Sigmoid colon (tissue), 7 donors: Measurements from ENCODE around the gene MGA. TPM values are rescaled to one million over a fixed set of nuclear protein-coding genes. Genes with fewer than 3 reads are reported as not detected.

Experiments used
- DNase-seq: peaks from one replicate; pipeline ENCODE4 v3.0.0-alpha.2; 2019
- H3K27ac ChIP-seq, 4 donors: fragments of 200-600 bp; sonication (generic); one replicate each; pipeline ENCODE4 v1.5.1; 2016 to 2019; ENCODE audit warnings: mild to moderate bottlenecking in 1 of 4
- H3K27me3 ChIP-seq, 3 donors: fragments of 200-600 bp; sonication (generic); one replicate each; pipeline ENCODE4 v1.5.1; 2019; ENCODE audit warnings: mild to moderate bottlenecking in 1 of 3
- H3K36me3 ChIP-seq, 4 donors: fragments of 200-600 bp; sonication (generic); one replicate each; pipeline ENCODE4 v1.5.1; 2016 to 2019
- H3K4me1 ChIP-seq, 4 donors: fragments of 200-600 bp; sonication (generic); one replicate each; pipeline ENCODE4 v1.5.1; 2017 to 2019
- H3K4me3 ChIP-seq, 4 donors: fragments of 200-600 bp; sonication (generic); one replicate each; pipeline ENCODE4 v1.5.1; 2017 to 2019; ENCODE audit warnings: mild to moderate bottlenecking in 2 of 4, moderate library complexity in 1 of 4
- H3K9me3 ChIP-seq, 4 donors: fragments of 200-600 bp in 3 of 4; sonication (generic) in 3 of 4; one replicate each; pipeline versions ENCODE4 v1.5.1 to v1.6.1; 2013 to 2019
- CTCF ChIP-seq, 4 experiments: fragments of 450-650 bp in 3 of 4; fragments of 200-600 bp in 1 of 4; IDR thresholded peaks; one replicate each; pipeline ENCODE4 v1.5.1; 2016 to 2019; ENCODE audit warnings: antibody characterized with exemption in 4 of 4, mild to moderate bottlenecking in 3 of 4, moderate library complexity in 2 of 4
- EP300 ChIP-seq, 4 donors: sonication (generic); formaldehyde crosslinking; IDR thresholded peaks; one replicate each; pipeline ENCODE4 v1.6.1; 2017; ENCODE audit warnings: antibody characterized with exemption in 4 of 4
- POLR2A ChIP-seq, 2 donors: fragments of 450-650 bp; IDR thresholded peaks; one replicate each; pipeline ENCODE4 v1.6.1; 2016; ENCODE audit warnings: antibody characterized with exemption in 2 of 2, mild to moderate bottlenecking in 2 of 2, moderate library complexity in 2 of 2
- POLR2AphosphoS5 ChIP-seq, 4 donors: sonication (generic); formaldehyde crosslinking; IDR thresholded peaks; one replicate each; pipeline ENCODE4 v1.6.1; 2017; ENCODE audit warnings: antibody characterized with exemption in 4 of 4
- WGBS, 2 donors: extraction: QIAGEN DNeasy Blood & Tissue Kit; methylation state at CpG; one replicate each; pipeline ENCODE4 v1.1.7; 2013; 5-methylcytosine and 5-hydroxymethylcytosine counted together
- intact Hi-C: fragments of 100-400 bp; cut with DNase I; formaldehyde crosslinking; loops from one replicate; pipeline ENCODE4 v1.15.1; 2023
- polyA plus RNA-seq, 3 donors: library from polyadenylated mRNA; stranded (reverse); fragments of 200-250 nt; gene quantifications; one replicate each; pipeline ENCODE4 v1.2.3, GENCODE V29; 2013
- total RNA-seq, 4 donors: library from RNA; depleted of rRNA; stranded (reverse); fragments of >200 nt; gene quantifications; one replicate each; pipeline ENCODE4 v1.1.0, GENCODE V29; 2016
- donor health status: healthy with polysubstance abuse.
- donor health status: Bipolar disorder and iron deficiency.
- donor health status: healthy.

MGA gene
- total and polyA plus RNA-seq, 7 donors = 1.4 to 64.8 (median 36.0) TPM

- Histone ChIP-seq H3K27me3 (no peaks in the 10 kb centered on the region), H3K27ac (no peak overlapping the region), H3K4me1 (no peaks in the 10 kb centered on the region), H3K9me3 (no peaks in the 10 kb centered on the region), H3K36me3 (no peaks in the 10 kb centered on the region), H3K4me3 (no peak overlapping the region)
- WGBS, 2 donors = 74 to 89% methylated on average over 3 of the region's 3 CpGs
- intact Hi-C loops = no loop called here
- DNase-seq = no peak
- TF ChIP-seq POLR2A (IDR thresholded peaks at IDR 0.05) = no peak
- no peak for TF ChIP-seq POLR2AphosphoS5 (IDR thresholded peaks at IDR 0.05)
- no peak for TF ChIP-seq CTCF (IDR thresholded peaks at IDR 0.05)
- no peak for TF ChIP-seq EP300 (IDR thresholded peaks at IDR 0.05)
Measured at GRCh38 chr15:41653760-41654159, 6.4 kb upstream of the MGA start.

GRCh38 chr15:41655716-41656115 is 4.5 kb upstream of the MGA start:
- TF ChIP-seq POLR2A (IDR thresholded peaks at IDR 0.05) = no peak
- no peak for TF ChIP-seq POLR2AphosphoS5 (IDR thresholded peaks at IDR 0.05)
- no peak for TF ChIP-seq EP300 (IDR thresholded peaks at IDR 0.05)
- no peak for TF ChIP-seq CTCF (IDR thresholded peaks at IDR 0.05)
- 89 to 94% methylated on average over 4 of the region's 4 CpGs for WGBS, 2 donors
- no peaks in the 10 kb centered on the region for H3K27me3 ChIP-seq
- H3K4me3 ChIP-seq = no peak overlapping the region
- no peaks in the 10 kb centered on the region for H3K36me3 ChIP-seq
- peaks cover 0 to 12% (median 11%) of the 10 kb centered on the region in 4 donors for H3K4me1 ChIP-seq
- H3K9me3 ChIP-seq = no peaks in the 10 kb centered on the region
- intact Hi-C loops = no loop called here
- no peak for DNase-seq
- no peak overlapping the region for H3K27ac ChIP-seq

- TF ChIP-seq POLR2A (IDR thresholded peaks at IDR 0.05) (no peak), CTCF (IDR thresholded peaks at IDR 0.05) (no peak), EP300 (IDR thresholded peaks at IDR 0.05) (no peak), POLR2AphosphoS5 (IDR thresholded peaks at IDR 0.05) (no peak)
- intact Hi-C loops = no loop called here
- WGBS, 2 donors = 74 to 83% methylated on average over 2 of the region's 2 CpGs
- H3K9me3 ChIP-seq = no peaks in the 10 kb centered on the region
- H3K4me3 ChIP-seq = no peak overlapping the region
- no peak overlapping the region for H3K27ac ChIP-seq
- H3K36me3 ChIP-seq = no peaks in the 10 kb centered on the region
- H3K27me3 ChIP-seq = no peaks in the 10 kb centered on the region
- peaks cover 0 to 16% (median 15%) of the 10 kb centered on the region in 4 donors for H3K4me1 ChIP-seq
- DNase-seq = no peak
Measured at GRCh38 chr15:41656188-41656587, 4.0 kb upstream of the MGA start.

- intact Hi-C loops = no loop called here
- 68 to 70% methylated on average over 1 of the region's 1 CpG for WGBS, 2 donors
- no peaks in the 10 kb centered on the region for H3K36me3 ChIP-seq
- no peak overlapping the region for H3K27ac ChIP-seq
- H3K27me3 ChIP-seq = no peaks in the 10 kb centered on the region
- no peaks in the 10 kb centered on the region for H3K9me3 ChIP-seq
- H3K4me1 ChIP-seq = peaks cover 0 to 33% (median 26%) of the 10 kb centered on the region in 4 donors
- TF ChIP-seq EP300 (IDR thresholded peaks at IDR 0.05) (no peak), POLR2AphosphoS5 (IDR thresholded peaks at IDR 0.05) (no peak), CTCF (IDR thresholded peaks at IDR 0.05) (no peak), POLR2A (IDR thresholded peaks at IDR 0.05) (no peak)
- no peak overlapping the region for H3K4me3 ChIP-seq
- no peak for DNase-seq
Measured at GRCh38 chr15:41658689-41659088, 1.5 kb upstream of the MGA start.

- Histone ChIP-seq H3K9me3 (no peaks in the 10 kb centered on the region), H3K27ac (no peak overlapping the region), H3K36me3 (no peaks in the 10 kb centered on the region), H3K4me1 (peaks cover 0 to 37% (median 26%) of the 10 kb centered on the region in 4 donors), H3K4me3 (no peak overlapping the region), H3K27me3 (no peaks in the 10 kb centered on the region)
- DNase-seq = no peak
- no peak for TF ChIP-seq POLR2A (IDR thresholded peaks at IDR 0.05)
- no peak for TF ChIP-seq CTCF (IDR thresholded peaks at IDR 0.05)
- TF ChIP-seq POLR2AphosphoS5 (IDR thresholded peaks at IDR 0.05) = no peak
- no peak for TF ChIP-seq EP300 (IDR thresholded peaks at IDR 0.05)
- intact Hi-C loops = no loop called here
- 85 to 95% methylated on average over 2 of the region's 2 CpGs for WGBS, 2 donors
Measured at GRCh38 chr15:41659190-41659589, 1.0 kb upstream of the MGA start.
